Activated T-helper 17 cell treated with anti-CD3 and anti-CD28 coated beads, Interleukin-2, amount 50 U/mL, for 72 hours (primary cell): Measurements from ENCODE around the gene CAMKMT. TPM values are rescaled to one million over a fixed set of nuclear protein-coding genes. Genes with fewer than 3 reads are reported as not detected.

Source experiments
- ATAC-seq: fragments of 150-1000 bp; cut with Tn5 transposase; replicated peaks from 2 replicates; pipeline ENCODE4 v1.10.0; 2021; ENCODE audit warnings: mild to moderate bottlenecking, moderate library complexity
- H3K27ac Mint-ChIP-seq: one replicate; pipeline ENCODE4 v1.8.0; 2022; ENCODE audit warnings: mixed read lengths
- H3K27me3 Mint-ChIP-seq: one replicate; pipeline ENCODE4 v1.8.0; 2022; ENCODE audit warnings: mixed read lengths
- H3K36me3 Mint-ChIP-seq: one replicate; pipeline ENCODE4 v1.8.0; 2022; ENCODE audit warnings: low read depth, mild to moderate bottlenecking, mixed read lengths
- H3K4me1 Mint-ChIP-seq: one replicate; pipeline ENCODE4 v1.8.0; 2022; ENCODE audit warnings: mixed read lengths
- H3K4me3 Mint-ChIP-seq: one replicate; pipeline ENCODE4 v1.8.0; 2022; ENCODE audit warnings: mild to moderate bottlenecking, mixed read lengths
- H3K9me3 Mint-ChIP-seq: one replicate; pipeline ENCODE4 v1.8.0; 2022; ENCODE audit warnings: mixed read lengths
- total RNA-seq, 2 donors: library from RNA; stranded (reverse); gene quantifications; one replicate each; pipeline ENCODE4 v1.2.3, GENCODE V29; 2022

Gene CAMKMT
- total RNA-seq, 2 donors from 2014 or later = 13.4 TPM

GRCh38 chr2:44680983-44681531 is 319.3 kb downstream of the CAMKMT start:
- no peaks in the 10 kb centered on the region for H3K9me3 Mint-ChIP-seq
- H3K27ac Mint-ChIP-seq = no peak overlapping the region
- ATAC-seq = no peak
- H3K4me1 Mint-ChIP-seq = no peaks in the 10 kb centered on the region
- no peaks in the 10 kb centered on the region for H3K27me3 Mint-ChIP-seq
- no peaks in the 10 kb centered on the region for H3K36me3 Mint-ChIP-seq
- no peak overlapping the region for H3K4me3 Mint-ChIP-seq

GRCh38 chr2:44682459-44682858 is 320.7 kb downstream of the CAMKMT start:
- H3K9me3 Mint-ChIP-seq = no peaks in the 10 kb centered on the region
- no peaks in the 10 kb centered on the region for H3K27me3 Mint-ChIP-seq
- ATAC-seq = no peak
- no peak overlapping the region for H3K27ac Mint-ChIP-seq
- H3K4me3 Mint-ChIP-seq = no peak overlapping the region
- H3K4me1 Mint-ChIP-seq = no peaks in the 10 kb centered on the region
- H3K36me3 Mint-ChIP-seq = no peaks in the 10 kb centered on the region

- Mint-ChIP-seq H3K9me3 (no peaks in the 10 kb centered on the region), H3K4me3 (no peak overlapping the region), H3K27me3 (no peaks in the 10 kb centered on the region)
These were observed 322.8 kb downstream of the CAMKMT start for GRCh38 chr2:44684559-44684958.

GRCh38 chr2:44686561-44686960 is 324.8 kb downstream of the CAMKMT start:
- no peak overlapping the region for H3K4me3 Mint-ChIP-seq
- no peaks in the 10 kb centered on the region for H3K36me3 Mint-ChIP-seq
- no peaks in the 10 kb centered on the region for H3K27me3 Mint-ChIP-seq
- peak; percentile 26 for ATAC-seq
- H3K9me3 Mint-ChIP-seq = no peaks in the 10 kb centered on the region
- H3K4me1 Mint-ChIP-seq = no peaks in the 10 kb centered on the region
- no peak overlapping the region for H3K27ac Mint-ChIP-seq

More at GRCh38 chr2:44684559-44684958, 322.8 kb downstream of the CAMKMT start:
- no peaks in the 10 kb centered on the region for H3K36me3 Mint-ChIP-seq
- ATAC-seq = no peak
- H3K4me1 Mint-ChIP-seq = no peaks in the 10 kb centered on the region
- H3K27ac Mint-ChIP-seq = no peak overlapping the region

- ATAC-seq = no peak
- no peak overlapping the region for H3K4me3 Mint-ChIP-seq
- H3K36me3 Mint-ChIP-seq = no peaks in the 10 kb centered on the region
- H3K4me1 Mint-ChIP-seq = no peaks in the 10 kb centered on the region
- no peaks in the 10 kb centered on the region for H3K9me3 Mint-ChIP-seq
- no peak overlapping the region for H3K27ac Mint-ChIP-seq
- H3K27me3 Mint-ChIP-seq = no peaks in the 10 kb centered on the region
These were observed 326.1 kb downstream of the CAMKMT start for GRCh38 chr2:44687686-44688455.

GRCh38 chr2:44688456-44689124 is 326.8 kb downstream of the CAMKMT start:
- no peak for ATAC-seq
- H3K36me3 Mint-ChIP-seq = no peaks in the 10 kb centered on the region
- no peak overlapping the region for H3K27ac Mint-ChIP-seq
- H3K9me3 Mint-ChIP-seq = no peaks in the 10 kb centered on the region
- H3K27me3 Mint-ChIP-seq = no peaks in the 10 kb centered on the region
- H3K4me3 Mint-ChIP-seq = no peak overlapping the region
- H3K4me1 Mint-ChIP-seq = no peaks in the 10 kb centered on the region

- no peaks in the 10 kb centered on the region for H3K4me1 Mint-ChIP-seq
- H3K4me3 Mint-ChIP-seq = no peak overlapping the region
- no peak overlapping the region for H3K27ac Mint-ChIP-seq
- H3K9me3 Mint-ChIP-seq = no peaks in the 10 kb centered on the region
- no peak for ATAC-seq
- no peaks in the 10 kb centered on the region for H3K27me3 Mint-ChIP-seq
- no peaks in the 10 kb centered on the region for H3K36me3 Mint-ChIP-seq
These were observed 327.8 kb downstream of the CAMKMT start for GRCh38 chr2:44689516-44689915.

- Mint-ChIP-seq H3K36me3 (no peaks in the 10 kb centered on the region), H3K4me3 (no peak overlapping the region), H3K27me3 (no peaks in the 10 kb centered on the region), H3K4me1 (no peaks in the 10 kb centered on the region), H3K27ac (no peak overlapping the region), H3K9me3 (no peaks in the 10 kb centered on the region)
- ATAC-seq = no peak
These were observed 329.5 kb downstream of the CAMKMT start for GRCh38 chr2:44691174-44691785.

- no peaks in the 10 kb centered on the region for H3K36me3 Mint-ChIP-seq
- no peaks in the 10 kb centered on the region for H3K9me3 Mint-ChIP-seq
- no peaks in the 10 kb centered on the region for H3K27me3 Mint-ChIP-seq
- H3K4me3 Mint-ChIP-seq = no peak overlapping the region
- H3K27ac Mint-ChIP-seq = no peak overlapping the region
- H3K4me1 Mint-ChIP-seq = no peaks in the 10 kb centered on the region
- ATAC-seq = no peak
These were observed 331.1 kb downstream of the CAMKMT start for GRCh38 chr2:44692821-44693220.

- Mint-ChIP-seq H3K27ac (no peak overlapping the region), H3K27me3 (no peaks in the 10 kb centered on the region), H3K36me3 (peaks cover under 1% of the 10 kb centered on the region), H3K9me3 (no peaks in the 10 kb centered on the region), H3K4me3 (no peak overlapping the region), H3K4me1 (no peaks in the 10 kb centered on the region)
- ATAC-seq = no peak
These were observed 339.1 kb downstream of the CAMKMT start for GRCh38 chr2:44700824-44701223.

GRCh38 chr2:44705356-44705755 is 343.6 kb downstream of the CAMKMT start:
- Mint-ChIP-seq H3K27ac (no peak overlapping the region), H3K27me3 (no peaks in the 10 kb centered on the region), H3K4me1 (no peaks in the 10 kb centered on the region), H3K36me3 (peaks cover 9% of the 10 kb centered on the region), H3K4me3 (no peak overlapping the region), H3K9me3 (no peaks in the 10 kb centered on the region)
- ATAC-seq = no peak

GRCh38 chr2:44705876-44706480 is 344.2 kb downstream of the CAMKMT start:
- Mint-ChIP-seq H3K27me3 (no peaks in the 10 kb centered on the region), H3K4me1 (no peaks in the 10 kb centered on the region), H3K27ac (no peak overlapping the region), H3K9me3 (no peaks in the 10 kb centered on the region), H3K4me3 (no peak overlapping the region), H3K36me3 (peaks cover 9% of the 10 kb centered on the region)
- no peak for ATAC-seq

GRCh38 chr2:44706681-44707553 is 345.2 kb downstream of the CAMKMT start:
- H3K27ac Mint-ChIP-seq = no peak overlapping the region
- no peaks in the 10 kb centered on the region for H3K9me3 Mint-ChIP-seq
- peaks cover 9% of the 10 kb centered on the region for H3K36me3 Mint-ChIP-seq
- H3K4me3 Mint-ChIP-seq = no peak overlapping the region
- no peaks in the 10 kb centered on the region for H3K27me3 Mint-ChIP-seq
- ATAC-seq = no peak
- no peaks in the 10 kb centered on the region for H3K4me1 Mint-ChIP-seq
